HG03039 (cell line): ENCODE data around the gene SFI1.
"Not testable (repeated sequence)": the region's sequence is repeated elsewhere in the genome, so short reads cannot be mapped to it uniquely, and the experiment has no call there.

Source experiments
- ATAC-seq: cut with Tn5 transposase; IDR thresholded peaks from one replicate; pipeline ENCODE4 v1.9.1; 2021; ENCODE audit warnings: mild to moderate bottlenecking, moderate library complexity; ENCODE audit not compliant: unreplicated experiment

The SFI1 gene

DNA sequence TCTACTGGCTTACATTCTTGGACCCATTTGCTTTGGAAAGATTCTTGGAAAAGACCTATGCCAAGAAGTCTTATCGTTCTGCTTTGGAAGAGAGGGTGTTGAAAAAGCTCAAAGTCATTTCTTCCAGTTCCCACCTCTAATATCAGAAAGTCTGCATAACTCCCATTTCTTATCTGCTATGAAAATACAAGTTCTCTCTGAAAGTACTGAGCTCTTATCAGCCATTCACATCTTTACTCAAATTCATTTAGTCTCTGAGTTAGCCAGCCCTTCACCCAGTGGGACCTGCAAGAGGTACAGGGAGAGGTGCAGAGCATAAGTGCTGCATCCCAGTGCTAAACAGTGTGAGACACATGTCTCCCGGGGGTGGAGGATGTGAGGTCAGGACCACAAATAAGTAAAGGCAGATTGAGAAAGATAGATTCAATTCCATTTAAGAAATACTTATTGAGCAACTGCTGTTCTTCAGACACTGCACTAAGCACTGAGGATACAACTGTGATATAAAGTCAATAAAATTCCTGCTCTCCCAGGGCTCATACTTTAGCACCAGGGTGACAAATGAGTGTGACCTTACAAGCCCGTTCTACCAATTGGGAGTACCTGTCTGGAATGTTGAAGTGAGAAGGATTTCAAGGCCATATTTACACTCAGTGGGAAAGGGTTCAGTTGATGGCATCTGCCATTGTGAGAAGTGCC is 89.0 kb downstream of the SFI1 start:
- no peak for ATAC-seq

DNA sequence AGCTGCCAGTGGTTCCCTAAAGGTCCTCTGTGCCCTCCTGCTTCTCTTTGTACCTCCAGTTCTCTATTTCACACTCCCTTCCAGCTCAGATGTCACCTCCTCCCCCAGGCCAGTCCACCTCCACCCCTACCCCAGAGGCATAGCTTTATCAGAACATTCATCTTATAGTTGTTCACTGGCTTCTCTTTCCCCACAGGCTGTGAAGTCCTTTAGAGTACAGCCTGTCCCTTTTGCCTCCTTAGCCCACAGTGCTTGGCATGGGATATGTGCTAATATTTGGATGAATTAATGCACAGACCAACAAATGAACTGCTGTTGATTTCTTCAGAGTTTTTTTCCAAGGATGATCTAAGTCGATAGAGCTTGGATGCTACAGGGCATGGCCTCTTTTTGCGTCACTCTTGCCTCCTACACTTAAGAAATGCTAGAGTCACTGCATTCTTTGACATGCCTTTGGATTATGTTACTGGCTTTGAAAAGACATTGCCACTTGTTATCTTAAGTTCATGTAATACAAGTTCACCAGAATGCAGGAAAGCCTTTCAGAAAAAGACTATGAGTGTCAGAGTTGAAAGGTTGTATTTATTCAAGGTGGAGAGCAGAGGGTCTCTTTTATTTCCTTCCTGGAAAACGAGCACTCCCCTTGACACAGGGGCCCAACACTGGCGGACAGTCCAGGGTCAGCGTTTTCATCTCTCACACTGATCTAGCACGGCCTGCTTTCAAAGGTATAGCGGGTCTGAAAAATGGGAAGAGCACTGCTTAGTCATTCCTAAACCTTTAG is 90.0 kb downstream of the SFI1 start:
- no peak for ATAC-seq

DNA sequence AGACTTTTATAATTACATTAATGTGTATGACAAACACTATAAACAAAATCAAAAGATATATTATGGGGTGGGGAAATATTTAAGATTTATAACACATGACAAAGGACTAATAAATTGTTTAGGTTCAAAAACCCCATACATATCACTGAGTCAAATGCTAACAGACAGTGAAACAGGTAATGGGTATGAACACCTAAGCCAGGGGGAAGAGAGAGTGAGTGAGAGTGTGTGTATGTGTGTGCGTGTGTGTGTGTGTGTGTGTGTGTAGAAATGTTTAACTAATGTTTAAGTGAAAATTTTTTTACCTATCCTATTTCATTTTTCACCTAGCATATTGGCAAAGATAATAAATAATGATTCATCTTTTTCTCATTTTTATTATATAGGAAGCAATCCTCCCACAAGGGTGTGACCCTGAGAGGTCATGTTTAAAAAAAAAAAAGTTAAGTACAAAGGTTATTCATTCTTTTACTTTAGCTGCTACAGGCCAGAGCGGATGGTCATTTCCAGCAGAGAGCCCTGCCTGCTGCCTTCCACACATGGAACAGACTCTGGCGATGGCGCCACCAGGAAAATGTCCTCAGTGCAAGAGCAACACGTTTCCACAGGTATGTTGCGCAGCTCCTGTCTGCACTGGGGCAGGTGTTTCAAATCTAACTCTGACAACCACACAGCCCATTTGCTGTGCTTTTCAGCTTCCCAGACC is 92.8 kb downstream of the SFI1 start:
- ATAC-seq, result no peak

DNA sequence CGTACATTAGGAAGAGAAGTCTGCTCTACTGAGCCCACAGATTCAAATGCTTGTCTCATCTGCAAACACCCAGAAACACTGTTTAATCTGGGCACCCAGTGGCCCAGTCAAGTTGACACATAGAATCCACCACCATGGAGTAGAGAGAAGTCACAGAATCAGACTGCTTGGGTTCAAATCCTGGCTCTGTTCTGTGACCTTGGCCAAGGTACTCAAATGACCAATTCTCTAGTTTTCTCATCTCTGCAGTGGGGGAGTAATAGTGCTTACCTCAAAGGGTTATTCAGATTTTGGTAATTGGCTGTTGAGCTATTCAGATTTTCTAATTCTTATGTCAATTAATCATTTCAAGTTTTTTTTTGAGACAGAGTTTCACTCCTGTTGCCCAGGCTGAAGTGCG is 93.8 kb downstream of the SFI1 start:
- ATAC-seq, result not testable (repeated sequence)

DNA sequence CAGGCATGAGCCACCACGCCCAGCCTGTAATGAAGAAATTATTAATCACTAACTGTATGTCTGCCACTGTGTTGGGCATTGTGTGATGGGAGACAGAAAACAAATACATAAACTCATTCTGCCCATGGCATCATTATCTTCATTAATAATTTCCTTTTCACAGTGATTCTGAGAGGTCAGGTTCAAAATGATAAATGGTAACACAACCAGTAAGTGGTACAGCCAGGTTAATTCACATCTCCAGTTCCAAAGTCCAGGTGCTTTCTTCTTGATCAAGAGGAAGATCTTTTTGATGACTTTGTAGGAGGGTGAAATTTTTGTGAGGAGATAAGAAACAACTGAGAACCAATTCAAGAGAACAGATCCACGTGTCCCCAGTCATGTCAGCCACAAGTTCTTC is 98.9 kb downstream of the SFI1 start:
- no peak for ATAC-seq

DNA sequence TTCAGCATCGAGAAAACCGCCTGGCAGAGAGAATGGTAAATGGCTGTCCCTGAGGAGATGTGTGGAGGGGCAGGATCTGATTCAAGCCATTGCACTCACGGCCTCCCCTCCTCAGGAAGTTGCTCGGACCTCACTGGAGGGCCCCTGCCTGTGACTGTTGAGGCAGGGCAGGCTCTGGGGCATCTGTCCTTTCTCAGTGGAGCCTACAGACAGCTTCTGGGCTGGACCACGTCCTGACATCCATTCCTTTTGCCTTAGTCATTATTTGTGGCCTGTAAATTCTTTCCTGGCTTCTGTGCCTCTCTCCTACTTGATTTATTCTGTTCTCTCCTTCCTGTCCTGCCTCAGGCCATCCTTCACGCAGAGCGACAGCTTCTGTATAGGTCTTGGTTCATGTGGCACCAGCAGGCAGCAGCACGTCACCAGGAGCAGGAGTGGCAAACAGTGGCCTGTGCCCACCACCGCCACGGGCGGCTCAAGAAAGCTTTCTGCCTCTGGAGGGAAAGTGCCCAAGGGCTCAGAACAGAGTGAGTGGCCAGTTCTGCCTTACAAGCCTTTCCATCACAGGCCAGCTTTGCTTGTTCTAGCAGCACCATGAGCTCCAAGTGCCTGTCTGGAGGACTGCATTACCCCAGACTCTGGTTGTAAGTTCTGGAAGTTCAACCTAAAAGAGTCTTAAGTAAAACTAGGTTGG is 106.1 kb downstream of the SFI1 start:
- no peak for ATAC-seq

DNA sequence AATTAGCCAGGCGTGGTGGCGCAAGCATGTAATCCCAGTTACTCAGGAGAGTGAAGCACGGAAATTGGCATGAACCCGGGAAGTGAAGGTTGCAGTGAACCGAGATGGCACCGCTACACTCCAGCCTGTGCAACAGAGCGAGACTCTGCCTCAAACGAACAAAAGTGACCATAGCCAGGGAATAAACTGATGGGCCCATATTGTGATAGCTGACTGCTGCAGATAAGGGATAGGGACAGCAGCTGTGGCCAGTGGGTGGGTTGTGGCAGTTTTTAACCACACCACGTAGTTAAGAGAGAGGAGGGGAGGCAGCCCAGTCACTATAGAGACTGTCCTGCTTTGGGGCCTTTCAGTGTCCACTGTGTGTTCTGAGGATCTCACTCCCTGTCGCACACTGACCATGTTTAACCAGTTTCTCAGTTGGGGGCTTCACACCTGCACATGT is 106.8 kb downstream of the SFI1 start:
- no peak for ATAC-seq

DNA sequence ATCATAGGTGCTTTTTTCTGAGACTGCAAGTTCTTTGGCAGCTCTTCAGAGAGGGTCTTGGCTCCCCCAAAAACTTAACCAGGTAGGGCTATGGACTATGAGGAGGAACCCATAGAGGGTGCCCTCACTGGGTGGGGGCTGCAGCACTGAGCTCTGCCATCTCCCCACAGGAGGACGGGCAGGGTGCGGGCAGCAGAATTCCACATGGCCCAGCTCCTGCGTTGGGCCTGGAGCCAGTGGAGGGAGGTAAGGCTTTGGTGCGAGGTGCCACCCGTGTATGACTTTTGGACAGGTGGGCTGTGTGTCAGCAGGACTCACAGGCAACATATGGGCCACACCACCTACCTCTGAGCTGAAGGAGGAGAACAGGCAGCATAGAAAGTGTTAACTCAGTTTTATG is 107.2 kb downstream of the SFI1 start:
- no peak for ATAC-seq

DNA sequence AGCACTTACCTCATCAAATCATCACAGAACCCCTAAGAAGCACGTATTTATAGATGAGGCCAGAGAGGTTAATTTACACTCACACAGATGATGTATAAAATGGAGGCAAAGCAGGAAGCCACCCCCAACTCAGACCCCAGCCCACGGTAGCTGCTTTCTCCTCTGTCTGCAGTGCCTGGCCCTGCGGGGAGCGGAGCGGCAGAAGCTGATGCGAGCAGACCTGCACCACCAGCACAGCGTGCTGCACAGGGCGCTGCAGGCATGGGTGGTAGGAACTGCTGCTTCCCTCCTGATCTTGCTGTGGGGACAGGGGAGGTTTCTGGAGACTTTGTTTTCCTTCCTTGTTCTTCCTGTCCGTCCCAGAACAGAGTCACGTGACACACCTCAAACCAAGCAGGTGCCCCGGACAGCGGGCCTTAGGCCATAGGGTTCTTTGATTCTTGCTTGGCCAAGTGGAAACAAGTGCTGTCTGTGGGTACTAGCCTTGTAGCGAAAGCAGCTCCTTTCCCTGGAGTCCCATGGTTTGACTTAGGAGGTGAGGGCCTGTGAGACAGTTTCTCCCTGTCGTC is 107.9 kb downstream of the SFI1 start:
- no peak for ATAC-seq

DNA sequence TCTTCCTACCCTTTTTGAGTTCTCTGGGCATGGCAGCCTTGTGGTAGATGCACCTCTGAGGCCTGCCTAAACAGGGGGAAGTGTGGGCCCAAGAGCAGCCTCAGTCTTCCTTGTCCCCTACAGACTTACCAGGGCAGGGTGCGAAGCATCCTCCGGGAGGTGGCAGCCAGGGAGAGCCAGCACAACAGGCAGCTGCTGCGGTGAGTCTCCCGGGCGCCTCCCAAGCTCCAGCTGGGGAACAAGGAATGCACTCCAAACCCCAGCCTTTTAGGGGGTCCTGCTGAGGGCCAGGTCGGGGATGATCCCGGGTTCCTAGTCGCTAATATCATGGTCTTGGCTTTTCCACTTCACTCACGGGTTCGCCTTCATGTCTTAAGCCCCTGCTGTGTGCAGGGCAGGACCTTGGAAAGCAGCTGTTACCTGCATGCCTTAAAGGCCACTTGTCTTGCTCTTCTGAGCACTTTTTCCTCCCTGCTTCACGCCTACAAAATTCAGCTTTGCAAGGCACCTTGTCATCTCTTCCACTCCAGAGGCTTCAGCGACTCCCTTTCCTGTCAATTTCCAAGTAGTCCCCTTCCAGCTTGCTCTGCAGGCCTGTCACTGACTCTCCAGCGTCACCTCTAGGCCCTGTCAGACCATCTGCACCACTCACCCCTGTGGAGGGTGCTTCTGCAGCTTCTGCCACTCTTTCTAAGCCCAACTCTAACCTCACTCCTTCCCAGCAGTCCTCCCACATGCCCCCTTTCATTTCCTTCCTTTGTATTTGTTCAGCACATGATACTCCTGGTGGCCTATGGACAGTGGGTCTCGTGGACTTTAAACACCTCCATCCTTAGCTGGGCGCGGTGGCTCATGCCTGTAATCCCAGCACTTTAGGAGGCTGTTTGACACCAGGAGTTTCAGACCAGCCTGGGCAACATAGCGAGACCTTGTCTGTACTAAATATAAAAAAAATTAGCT is 108.7 kb downstream of the SFI1 start:
- no peak for ATAC-seq

DNA sequence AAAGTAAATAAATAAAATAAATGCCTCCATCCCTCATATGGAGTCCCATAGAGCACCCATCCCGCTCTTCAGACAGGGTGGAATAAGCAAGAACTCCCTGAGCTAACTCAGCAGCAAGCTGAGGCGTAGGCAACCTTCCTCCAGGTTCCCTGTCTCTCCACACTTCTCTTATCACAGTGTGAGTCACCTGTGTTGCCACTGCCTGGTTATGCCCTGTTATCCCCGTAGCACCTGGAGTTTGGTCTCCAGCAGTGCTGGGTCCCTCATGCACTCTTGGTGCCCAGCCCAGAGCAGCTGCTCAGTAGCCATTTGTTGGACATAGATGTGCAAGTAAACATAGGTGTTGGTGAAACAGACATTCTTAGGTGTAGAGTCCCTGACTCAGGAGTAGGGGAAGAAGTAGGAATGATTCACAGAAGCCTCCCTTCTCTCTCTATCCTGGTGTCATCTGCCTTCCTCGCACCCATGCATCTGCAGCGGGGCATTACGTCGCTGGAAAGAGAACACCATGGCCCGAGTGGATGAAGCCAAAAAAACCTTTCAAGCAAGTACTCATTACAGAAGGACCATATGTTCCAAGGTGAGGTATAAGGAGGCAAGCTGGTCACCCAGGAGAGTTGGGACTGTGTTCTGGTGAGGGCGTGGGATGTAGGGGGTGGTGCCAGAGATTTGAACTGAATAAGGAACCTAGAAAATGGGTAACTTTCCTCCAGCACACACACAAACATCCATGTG is 109.7 kb downstream of the SFI1 start:
- ATAC-seq, result no peak

DNA sequence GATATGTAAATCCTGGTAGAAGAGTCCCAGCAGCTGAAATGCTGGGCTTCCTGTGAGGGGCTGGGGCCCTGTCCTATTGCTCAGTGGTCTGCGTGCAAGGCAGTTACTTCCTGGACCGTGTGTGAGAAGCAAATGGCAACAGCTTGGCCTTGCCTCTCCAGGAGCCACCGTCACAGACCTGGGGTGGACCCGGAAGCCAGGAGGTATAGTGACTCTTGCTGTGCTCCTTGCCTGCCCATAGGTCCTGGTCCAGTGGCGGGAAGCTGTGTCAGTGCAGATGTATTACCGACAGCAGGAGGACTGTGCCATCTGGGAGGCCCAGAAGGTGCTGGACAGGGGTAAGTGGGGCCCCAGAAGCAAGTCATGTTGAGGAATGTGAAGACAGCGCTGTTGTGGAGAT is 111.4 kb downstream of the SFI1 start:
- ATAC-seq, result no peak

DNA sequence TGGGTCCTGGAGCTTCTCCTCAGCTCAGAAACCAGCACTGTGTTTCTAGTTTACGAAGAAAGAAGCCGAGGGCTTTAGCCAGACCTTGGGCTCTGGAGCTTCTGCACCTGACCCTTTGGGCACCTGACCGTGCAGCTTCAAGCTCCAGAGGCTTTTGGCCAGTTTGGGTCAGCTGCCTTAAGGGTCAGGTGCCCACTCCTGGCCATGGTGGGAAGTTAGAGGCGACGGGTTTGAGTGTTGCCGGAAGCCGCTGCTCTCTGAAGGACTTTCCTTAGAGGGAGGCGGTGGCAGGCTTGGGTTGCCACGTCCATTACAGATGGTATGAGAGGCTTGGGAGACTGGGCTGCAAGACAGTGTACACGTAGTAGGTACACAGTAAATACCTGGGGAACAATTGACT is 113.4 kb downstream of the SFI1 start:
- ATAC-seq, result no peak

DNA sequence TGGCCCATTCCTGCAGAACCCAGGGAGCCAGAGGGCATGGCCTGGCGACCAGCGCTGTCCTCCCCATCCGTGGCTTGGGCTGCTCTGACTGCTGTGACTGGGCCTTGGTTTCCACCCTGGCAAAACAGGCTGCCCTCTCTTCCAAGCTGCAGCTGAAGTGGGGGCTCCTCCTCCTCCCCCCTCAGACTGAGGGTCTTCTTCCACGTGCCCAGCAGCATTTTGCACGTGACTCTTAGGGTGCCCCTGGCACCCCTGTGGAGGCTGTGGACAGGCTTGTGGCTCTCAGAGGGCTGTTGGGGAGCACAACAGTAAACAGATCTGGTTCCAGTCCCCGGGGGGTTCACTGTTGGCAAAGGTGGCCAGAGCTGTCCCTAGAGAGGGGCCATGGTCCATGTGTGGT is 114.3 kb downstream of the SFI1 start:
- no peak for ATAC-seq

DNA sequence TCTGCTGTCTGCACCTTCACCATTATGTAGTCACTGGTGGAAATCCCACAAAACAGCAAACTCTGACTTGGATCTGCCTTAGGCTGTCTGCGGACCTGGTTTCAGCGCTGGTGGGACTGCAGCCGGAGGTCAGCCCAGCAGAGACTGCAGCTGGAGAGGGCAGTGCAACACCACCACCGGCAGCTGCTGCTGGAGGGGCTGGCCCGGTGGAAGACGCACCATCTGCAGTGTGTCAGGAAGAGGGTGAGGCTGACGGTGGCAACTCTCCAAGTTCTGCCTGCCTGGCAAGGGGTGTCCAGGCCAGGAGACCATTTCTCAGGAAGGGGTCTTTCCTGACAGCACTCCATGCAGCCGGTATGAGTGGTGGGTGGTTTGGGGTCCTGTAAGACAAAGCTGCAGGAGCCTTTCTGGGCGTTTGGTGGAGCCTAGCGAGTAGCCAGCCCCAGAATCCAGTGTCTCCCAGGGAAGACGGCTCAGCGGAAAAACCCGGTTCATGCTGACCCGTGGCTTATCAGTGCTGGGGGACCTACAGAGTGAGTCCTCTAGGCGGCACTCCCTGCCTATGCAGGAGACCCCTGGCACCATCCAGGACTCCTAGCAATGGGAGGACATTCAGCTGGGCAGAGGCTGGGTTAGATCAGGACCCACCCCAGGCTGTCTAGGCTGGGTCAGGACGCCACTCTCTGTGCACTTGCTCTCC is 114.9 kb downstream of the SFI1 start:
- no peak for ATAC-seq

DNA sequence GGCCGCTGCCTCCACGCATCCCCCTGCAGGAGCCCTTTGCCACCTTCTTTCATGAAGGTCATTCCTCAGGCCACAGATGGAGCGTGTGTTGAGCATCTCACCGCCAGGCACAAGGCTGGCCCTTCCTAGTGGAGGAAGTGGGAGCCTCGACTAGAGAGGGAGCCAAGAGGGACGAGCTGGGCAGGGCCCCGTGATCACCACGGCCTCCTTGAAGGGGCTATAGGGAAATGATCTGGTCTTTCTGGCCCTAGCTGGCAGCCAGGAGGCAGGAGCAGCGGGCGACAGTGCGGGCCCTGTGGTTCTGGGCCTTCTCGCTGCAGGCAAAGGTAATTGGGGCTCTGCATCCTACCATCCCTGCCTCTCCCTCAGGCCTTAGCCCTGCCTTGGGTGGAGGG is 116.6 kb downstream of the SFI1 start:
- ATAC-seq, result no peak

DNA sequence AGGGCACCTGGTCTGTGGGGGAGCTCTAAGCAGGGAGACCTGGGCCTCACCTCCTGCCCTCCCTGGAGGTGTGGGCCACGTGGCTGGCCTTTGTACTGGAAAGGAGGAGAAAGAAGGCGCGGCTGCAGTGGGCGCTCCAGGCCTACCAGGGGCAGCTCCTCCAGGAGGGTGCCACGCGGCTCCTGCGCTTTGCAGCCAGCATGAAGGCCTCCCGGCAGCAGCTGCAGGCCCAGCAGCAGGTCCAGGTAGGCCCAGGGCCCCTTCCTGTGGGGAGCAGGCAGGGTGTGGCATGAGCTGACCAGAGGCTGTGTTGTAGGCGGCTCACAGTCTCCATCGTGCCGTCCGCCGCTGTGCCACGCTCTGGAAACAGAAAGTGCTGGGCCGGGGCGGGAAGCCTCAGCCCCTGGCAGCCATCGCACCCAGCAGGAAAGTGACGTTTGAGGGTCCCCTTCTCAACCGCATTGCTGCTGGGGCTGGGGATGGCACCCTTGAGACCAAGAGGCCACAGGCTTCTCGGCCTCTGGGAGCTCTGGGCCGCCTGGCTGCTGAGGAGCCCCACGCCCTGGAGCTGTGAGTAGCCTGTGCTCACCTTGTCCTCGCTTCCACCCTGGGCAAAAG is 117.1 kb downstream of the SFI1 start:
- ATAC-seq, result no peak

DNA sequence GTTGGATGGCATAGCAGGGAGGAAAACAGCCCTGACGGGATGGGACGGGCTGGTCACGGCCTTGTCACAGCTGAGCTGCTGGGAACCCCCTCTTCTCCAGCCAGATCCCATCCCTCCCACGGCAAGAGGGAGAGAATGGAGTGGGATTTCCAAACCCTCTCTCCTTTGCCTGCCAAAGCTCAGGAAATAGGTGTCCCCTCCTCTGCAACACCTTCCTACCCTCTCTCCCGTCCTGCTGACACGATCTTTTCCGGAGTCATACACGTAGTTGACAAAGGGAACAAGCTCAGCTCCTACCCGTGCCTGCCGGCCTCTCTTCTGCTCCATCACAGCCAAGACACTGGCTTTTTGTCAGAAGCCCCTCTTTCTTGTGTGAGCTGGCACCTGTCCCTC is 117.6 kb downstream of the SFI1 start:
- no peak for ATAC-seq
